Measurements from ENCODE around the gene VWCE.

DNA sequence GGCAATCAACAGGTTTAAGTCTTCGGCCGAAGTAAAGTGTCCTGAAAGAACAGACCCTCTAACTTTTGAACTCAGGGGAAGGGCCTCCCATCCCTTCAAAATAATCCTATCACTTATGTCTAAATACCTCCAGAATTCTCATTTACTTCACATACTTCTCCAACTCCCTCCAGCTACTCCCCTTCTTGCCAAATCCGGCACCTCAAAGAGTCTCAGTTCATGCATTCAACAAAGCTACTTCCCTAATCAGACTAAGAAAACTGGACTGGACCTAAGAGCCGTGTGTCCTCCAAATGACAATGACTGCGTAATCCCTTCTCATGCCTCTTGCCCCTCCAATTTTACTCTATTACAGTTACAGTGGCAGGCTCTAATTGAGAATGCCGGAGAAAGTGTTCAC is 36.5 kb upstream of the VWCE start:
- TF ChIP-seq, protein P1, sequence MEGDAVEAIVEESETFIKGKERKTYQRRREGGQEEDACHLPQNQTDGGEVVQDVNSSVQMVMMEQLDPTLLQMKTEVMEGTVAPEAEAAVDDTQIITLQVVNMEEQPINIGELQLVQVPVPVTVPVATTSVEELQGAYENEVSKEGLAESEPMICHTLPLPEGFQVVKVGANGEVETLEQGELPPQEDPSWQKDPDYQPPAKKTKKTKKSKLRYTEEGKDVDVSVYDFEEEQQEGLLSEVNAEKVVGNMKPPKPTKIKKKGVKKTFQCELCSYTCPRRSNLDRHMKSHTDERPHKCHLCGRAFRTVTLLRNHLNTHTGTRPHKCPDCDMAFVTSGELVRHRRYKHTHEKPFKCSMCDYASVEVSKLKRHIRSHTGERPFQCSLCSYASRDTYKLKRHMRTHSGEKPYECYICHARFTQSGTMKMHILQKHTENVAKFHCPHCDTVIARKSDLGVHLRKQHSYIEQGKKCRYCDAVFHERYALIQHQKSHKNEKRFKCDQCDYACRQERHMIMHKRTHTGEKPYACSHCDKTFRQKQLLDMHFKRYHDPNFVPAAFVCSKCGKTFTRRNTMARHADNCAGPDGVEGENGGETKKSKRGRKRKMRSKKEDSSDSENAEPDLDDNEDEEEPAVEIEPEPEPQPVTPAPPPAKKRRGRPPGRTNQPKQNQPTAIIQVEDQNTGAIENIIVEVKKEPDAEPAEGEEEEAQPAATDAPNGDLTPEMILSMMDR (IDR thresholded peaks at IDR 0.05; ENCODE audit: low read depth, low read length) = no peak
- TF ChIP-seq EZH2phosphoT487 (IDR thresholded peaks at IDR 0.05; ENCODE audit: low read depth) = no peak

All from OCI-LY3 (cell line).